HG03039 (cell line): Measurements from ENCODE around the gene SLC39A2.

Experiments used
- ATAC-seq: cut with Tn5 transposase; IDR thresholded peaks from one replicate; pipeline ENCODE4 v1.9.1; 2021; ENCODE audit warnings: mild to moderate bottlenecking, moderate library complexity; ENCODE audit not compliant: unreplicated experiment

The SLC39A2 gene

GRCh38 chr14:21043387-21043973 lies 44.4 kb downstream of the SLC39A2 start:
- no peak for ATAC-seq

- no peak for ATAC-seq
Measured at GRCh38 chr14:21043974-21044618, 45.0 kb downstream of the SLC39A2 start.

- ATAC-seq, result no peak
Measured at GRCh38 chr14:21047378-21047781, 48.3 kb downstream of the SLC39A2 start.

GRCh38 chr14:21048638-21049037 lies 49.5 kb downstream of the SLC39A2 start:
- ATAC-seq, result no peak

- no peak for ATAC-seq
Measured at GRCh38 chr14:21049271-21049673, 50.2 kb downstream of the SLC39A2 start.

- no peak for ATAC-seq
Measured at GRCh38 chr14:21050597-21050996, 51.5 kb downstream of the SLC39A2 start.
